Endothelial cell of umbilical vein (primary cell): ENCODE measurements around the gene APOC3.

Experiments
- CTCF ChIP-seq, 2 donors: IDR thresholded peaks; 1 replicate in 1 of 2; 2 replicates in 1 of 2; pipeline ENCODE4 v1.5.1; 2011; ENCODE audit warnings: low read length in 2 of 2, mild to moderate bottlenecking in 2 of 2, moderate library complexity in 2 of 2, control low read depth in 1 of 2, inconsistent platforms in 1 of 2, low read depth in 1 of 2; ENCODE audit not compliant: insufficient read depth in 1 of 2; ENCODE audit errors: extremely low read depth in 1 of 2
- EZH2 ChIP-seq: IDR thresholded peaks from 2 replicates; pipeline ENCODE4 v1.6.1; 2012; ENCODE audit warnings: borderline replicate concordance, low read depth, mild to moderate bottlenecking, moderate library complexity, low read length, inconsistent platforms; ENCODE audit not compliant: severe bottlenecking
- FOS ChIP-seq: IDR thresholded peaks from 2 replicates; pipeline ENCODE4 v1.6.1; 2011; ENCODE audit warnings: mild to moderate bottlenecking, low read length, moderate library complexity, borderline replicate concordance; ENCODE audit not compliant: insufficient read depth
- GATA2 ChIP-seq: IDR thresholded peaks from 2 replicates; pipeline ENCODE4 v1.7.0; 2011; ENCODE audit warnings: low read depth, mild to moderate bottlenecking, moderate library complexity, mixed read lengths, low read length; ENCODE audit not compliant: insufficient read length, insufficient read depth
- JUN ChIP-seq: IDR thresholded peaks from 2 replicates; pipeline ENCODE4 v1.6.1; 2011; ENCODE audit warnings: borderline replicate concordance, low read depth; ENCODE audit not compliant: insufficient read length, insufficient read depth
- POLR2A ChIP-seq: IDR thresholded peaks from 2 replicates; pipeline ENCODE4 v1.6.1; 2012; ENCODE audit warnings: low read depth, mild to moderate bottlenecking, control low read depth, low read length

GRCh38 chr11:116876656-116877055 lies 46.9 kb downstream of the APOC3 start:
- TF ChIP-seq FOS (no peak), CTCF (IDR thresholded peaks at IDR 0.05; ENCODE audit: extremely low read depth in 1 of 2, insufficient read depth in 1 of 2, low read depth in 1 of 2, low read length in 2 of 2) (no peak), JUN (no peak), EZH2 (no peak), POLR2A (no peak), GATA2 (no peak)
